ENCODE data around the gene SESN1. TPM values are rescaled to one million over a fixed set of nuclear protein-coding genes. Genes with fewer than 3 reads are reported as not detected.
A peak's percentile ranks its signal among the peaks of the same experiment; 100 is the strongest.

The SESN1 gene
- total RNA-seq, 2 donors from 2014 or later: 23.4 to 48.8 TPM

- 39 to 57% methylated on average over 4 of the region's 4 CpGs for WGBS, 2 donors
- intact Hi-C loops (cut with DNase I): no loop called here
- TF ChIP-seq POLR2A (IDR thresholded peaks at IDR 0.05): no peak
- TF ChIP-seq, protein P1, sequence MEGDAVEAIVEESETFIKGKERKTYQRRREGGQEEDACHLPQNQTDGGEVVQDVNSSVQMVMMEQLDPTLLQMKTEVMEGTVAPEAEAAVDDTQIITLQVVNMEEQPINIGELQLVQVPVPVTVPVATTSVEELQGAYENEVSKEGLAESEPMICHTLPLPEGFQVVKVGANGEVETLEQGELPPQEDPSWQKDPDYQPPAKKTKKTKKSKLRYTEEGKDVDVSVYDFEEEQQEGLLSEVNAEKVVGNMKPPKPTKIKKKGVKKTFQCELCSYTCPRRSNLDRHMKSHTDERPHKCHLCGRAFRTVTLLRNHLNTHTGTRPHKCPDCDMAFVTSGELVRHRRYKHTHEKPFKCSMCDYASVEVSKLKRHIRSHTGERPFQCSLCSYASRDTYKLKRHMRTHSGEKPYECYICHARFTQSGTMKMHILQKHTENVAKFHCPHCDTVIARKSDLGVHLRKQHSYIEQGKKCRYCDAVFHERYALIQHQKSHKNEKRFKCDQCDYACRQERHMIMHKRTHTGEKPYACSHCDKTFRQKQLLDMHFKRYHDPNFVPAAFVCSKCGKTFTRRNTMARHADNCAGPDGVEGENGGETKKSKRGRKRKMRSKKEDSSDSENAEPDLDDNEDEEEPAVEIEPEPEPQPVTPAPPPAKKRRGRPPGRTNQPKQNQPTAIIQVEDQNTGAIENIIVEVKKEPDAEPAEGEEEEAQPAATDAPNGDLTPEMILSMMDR (IDR thresholded peaks at IDR 0.05): no peak
- Histone ChIP-seq H3K9me3 (no peaks in the 10 kb centered on the region), H3K4me3 (no peak overlapping the region), H3K36me3 (replicated peaks in 1 of 2; ENCODE audit: insufficient read depth in 1 of 2, low read depth in 2 of 2) (no peaks in the 10 kb centered on the region), H3K27me3 (no peaks in the 10 kb centered on the region), H3K27ac (no peak overlapping the region), H3K4me1 (peaks cover 42% of the 10 kb centered on the region)
- DNase-seq: no peak
- ATAC-seq: no peak
Measured at GRCh38 chr6:109062767-109063352, 31.8 kb downstream of the SESN1 start.

GRCh38 chr6:109062216-109062615 is 32.4 kb downstream of the SESN1 start:
- intact Hi-C loops (cut with DNase I): no loop called here
- H3K27ac ChIP-seq: no peak overlapping the region
- 85 to 94% methylated on average over 5 of the region's 5 CpGs for WGBS, 2 donors
- no peaks in the 10 kb centered on the region for H3K9me3 ChIP-seq
- no peaks in the 10 kb centered on the region for H3K27me3 ChIP-seq
- H3K4me3 ChIP-seq: no peak overlapping the region
- no peaks in the 10 kb centered on the region for H3K36me3 ChIP-seq (replicated peaks in 1 of 2; ENCODE audit: insufficient read depth in 1 of 2, low read depth in 2 of 2)
- TF ChIP-seq, protein P1 (IDR thresholded peaks at IDR 0.05): no peak
- no peak for TF ChIP-seq POLR2A (IDR thresholded peaks at IDR 0.05)
- no peak for ATAC-seq
- DNase-seq: no peak
- H3K4me1 ChIP-seq: peaks cover 42% of the 10 kb centered on the region

DNA sequence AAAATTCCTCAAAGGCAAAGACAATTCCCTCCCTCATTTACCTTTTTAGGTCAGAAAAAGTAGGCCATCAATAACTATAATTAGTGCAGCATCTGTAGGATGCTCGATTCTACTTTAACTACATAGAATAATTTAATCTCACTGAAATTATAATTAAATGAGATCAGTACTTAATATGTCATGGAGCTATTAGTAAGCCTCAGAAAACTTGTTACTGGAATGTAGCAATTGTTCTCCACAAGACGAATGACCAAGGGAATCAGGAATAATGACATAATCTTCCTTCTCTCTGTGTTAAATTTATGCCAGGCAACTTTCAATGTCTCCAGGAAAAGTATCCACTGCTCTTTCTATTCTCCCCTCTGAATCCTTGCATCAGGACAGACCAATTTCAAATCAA is 34.1 kb downstream of the SESN1 start:
- DNase-seq (no peak), ATAC-seq (no peak)
- Histone ChIP-seq H3K4me3 (no peak overlapping the region), H3K36me3 (replicated peaks in 1 of 2; ENCODE audit: insufficient read depth in 1 of 2, low read depth in 2 of 2) (no peaks in the 10 kb centered on the region), H3K4me1 (peaks cover 43% of the 10 kb centered on the region), H3K9me3 (no peaks in the 10 kb centered on the region), H3K27ac (peak overlapping the region in 3 of 4 donors; percentile 25 to 78 (median 66)), H3K27me3 (no peaks in the 10 kb centered on the region)
- intact Hi-C loops (cut with DNase I): no loop called here
- 54 to 59% methylated on average over 2 of the region's 2 CpGs for WGBS, 2 donors
- TF ChIP-seq POLR2A (IDR thresholded peaks at IDR 0.05): no peak
- TF ChIP-seq, protein P1 (IDR thresholded peaks at IDR 0.05): no peak

DNA sequence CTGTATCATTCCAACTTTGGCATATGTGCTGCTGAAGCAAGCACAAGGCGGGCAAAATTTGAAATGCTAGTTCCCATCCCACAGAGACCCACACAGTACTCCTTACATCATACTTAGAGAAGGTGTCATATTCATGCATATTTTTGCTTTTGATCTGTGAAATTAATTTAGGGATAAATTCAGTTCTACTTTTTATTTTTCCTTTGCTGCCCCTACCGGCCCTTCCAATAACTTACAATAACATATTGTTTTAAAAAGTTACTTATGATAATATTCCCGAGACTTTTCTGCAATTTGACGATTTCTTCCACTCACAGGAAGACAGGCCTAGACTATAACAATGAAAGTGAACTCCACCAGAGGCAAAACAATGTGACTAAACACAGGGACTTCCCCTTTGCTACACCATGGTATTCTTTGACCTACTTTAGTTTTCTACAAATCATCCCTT is 35.0 kb downstream of the SESN1 start:
- intact Hi-C loops (cut with DNase I): no loop called here
- no peaks in the 10 kb centered on the region for H3K9me3 ChIP-seq
- H3K27ac ChIP-seq: peak overlapping the region; percentile 56 to 78 (median 69)
- no peaks in the 10 kb centered on the region for H3K36me3 ChIP-seq (replicated peaks in 1 of 2; ENCODE audit: insufficient read depth in 1 of 2, low read depth in 2 of 2)
- DNase-seq (no peak), ATAC-seq (peak; percentile 64)
- peaks cover 43% of the 10 kb centered on the region for H3K4me1 ChIP-seq
- TF ChIP-seq POLR2A (IDR thresholded peaks at IDR 0.05): no peak
- TF ChIP-seq, protein P1 (IDR thresholded peaks at IDR 0.05): peak in 6 of 7 experiments; percentile 22 to 67 (median 44)
- 20 to 21% methylated on average over 4 of the region's 4 CpGs for WGBS, 2 donors
- no peak overlapping the region for H3K4me3 ChIP-seq
- H3K27me3 ChIP-seq: no peaks in the 10 kb centered on the region

- H3K4me3 ChIP-seq: no peak overlapping the region
- DNase-seq (peak in 2 of 4 donors; percentile 23 to 54), ATAC-seq (peak; percentile 94)
- peak in 1 of 3 donors; percentile 21 for TF ChIP-seq POLR2A (IDR thresholded peaks at IDR 0.05)
- TF ChIP-seq, protein P1 (IDR thresholded peaks at IDR 0.05): no peak
- no peaks in the 10 kb centered on the region for H3K36me3 ChIP-seq (replicated peaks in 1 of 2; ENCODE audit: insufficient read depth in 1 of 2, low read depth in 2 of 2)
- no peaks in the 10 kb centered on the region for H3K9me3 ChIP-seq
- intact Hi-C loops (cut with DNase I): no loop called here
- WGBS, 2 donors: 13% methylated on average over 3 of the region's 3 CpGs
- no peaks in the 10 kb centered on the region for H3K27me3 ChIP-seq
- peaks cover 43% of the 10 kb centered on the region for H3K4me1 ChIP-seq
- H3K27ac ChIP-seq: peak overlapping the region; percentile 56 to 78 (median 69)
Measured at GRCh38 chr6:109059153-109059552, 35.5 kb downstream of the SESN1 start.
